IMR-90 (cell line): ENCODE measurements around the gene VIPR1. TPM values are rescaled to one million over a fixed set of nuclear protein-coding genes. Genes with fewer than 3 reads are reported as not detected.

ENCODE experiments used
- ATAC-seq: fragments of 200-7000 bp; cut with Tn5 transposase; 2 replicates; pipeline ENCODE4 v1.9.1; 2020; ENCODE audit warnings: low read depth, mild to moderate bottlenecking, moderate library complexity
- BruUV-seq: library from RNA; stranded (reverse); fragments of 400-500 nt; replicated peaks from 2 replicates; lab custom pipeline; 2021; lab: Mats Ljungman, UMichigan
- CTCF ChIA-PET: fragments of 300-600 bp; formaldehyde crosslinking; extraction: SDS; loops from one replicate; lab custom pipeline; 2021; ENCODE audit warnings: antibody characterized with exemption; lab: Yijun Ruan, JAX
- POLR2A ChIA-PET: fragments of 300-600 bp; sonication (Branson Sonifier 250); formaldehyde crosslinking; loops from one replicate; lab custom pipeline; 2022; ENCODE audit warnings: antibody characterized with exemption; ENCODE audit not compliant: unreplicated experiment; lab: Charles Lee
- DNase-seq: peaks from one replicate; pipeline ENCODE4 v3.0.0; 2013
- H2AFZ ChIP-seq: replicated peaks from 2 replicates; pipeline ENCODE3; 2013; ENCODE audit warnings: low read length, mild to moderate bottlenecking; ENCODE audit not compliant: poor library complexity
- H2AK5ac ChIP-seq: 2 replicates; pipeline ENCODE4 v1.6.1; 2013; ENCODE audit warnings: low read depth, low read length, inconsistent platforms
- H2AK9ac ChIP-seq: replicated peaks from 2 replicates; pipeline ENCODE3; 2013; ENCODE audit warnings: mild to moderate bottlenecking, low read depth, low read length, moderate library complexity; ENCODE audit not compliant: poor library complexity
- H2BK120ac ChIP-seq: 2 replicates; pipeline ENCODE4 v1.6.1; 2013; ENCODE audit warnings: low read depth, low read length, inconsistent platforms
- H2BK15ac ChIP-seq: 3 replicates; pipeline ENCODE4 v1.6.1; 2013; ENCODE audit warnings: low read depth, low read length, inconsistent platforms
- H2BK20ac ChIP-seq: 2 replicates; pipeline ENCODE4 v1.6.1; 2013; ENCODE audit warnings: low read depth, mild to moderate bottlenecking, inconsistent platforms, low read length, moderate library complexity
- H2BK5ac ChIP-seq: 2 replicates; pipeline ENCODE4 v1.6.1; 2013; ENCODE audit warnings: mild to moderate bottlenecking, low read depth, low read length, inconsistent platforms; ENCODE audit not compliant: poor library complexity, severe bottlenecking
- H3K14ac ChIP-seq: replicated peaks from 2 replicates; pipeline ENCODE4 v1.6.1; 2013; ENCODE audit warnings: low read depth, low read length, inconsistent platforms
- H3K18ac ChIP-seq: 2 replicates; pipeline ENCODE4 v1.6.1; 2013; ENCODE audit warnings: low read depth, low read length, control low read depth
- H3K23ac ChIP-seq: 2 replicates; pipeline ENCODE4 v1.6.1; 2013; ENCODE audit warnings: low read depth, low read length, inconsistent platforms
- H3K27ac ChIP-seq: 2 replicates; pipeline ENCODE4 v1.5.1; 2013; ENCODE audit warnings: mild to moderate bottlenecking, control low read depth, low read length; ENCODE audit not compliant: insufficient read depth
- H3K27me3 ChIP-seq: 2 replicates; pipeline ENCODE4 v1.6.1; 2013; ENCODE audit warnings: low read length; ENCODE audit not compliant: control insufficient read depth, insufficient read depth
- H3K36me3 ChIP-seq: 2 replicates; pipeline ENCODE4 v1.6.1; 2013; ENCODE audit warnings: low read length, mixed read lengths; ENCODE audit not compliant: control insufficient read depth, insufficient read depth
- H3K4ac ChIP-seq: 2 replicates; pipeline ENCODE4 v1.6.1; 2013; ENCODE audit warnings: low read depth, low read length, inconsistent platforms
- H3K4me1 ChIP-seq: 2 replicates; pipeline ENCODE4 v1.6.1; 2013; ENCODE audit warnings: low read length, mixed read lengths; ENCODE audit not compliant: control insufficient read depth, insufficient read depth
- H3K4me2 ChIP-seq: 2 replicates; pipeline ENCODE4 v1.6.1; 2013; ENCODE audit warnings: low read depth, mild to moderate bottlenecking, control low read depth, low read length, moderate library complexity
- H3K4me3 ChIP-seq: 2 replicates; pipeline ENCODE4 v1.5.1; 2013; ENCODE audit warnings: low read depth, mild to moderate bottlenecking, control low read depth, low read length, moderate library complexity; ENCODE audit not compliant: insufficient read depth
- H3K56ac ChIP-seq: 2 replicates; pipeline ENCODE4 v1.6.1; 2013; ENCODE audit warnings: low read length, inconsistent platforms; ENCODE audit not compliant: insufficient read depth; ENCODE audit errors: extremely low read depth
- H3K79me1 ChIP-seq, 2 experiments: 2 replicates each; pipeline ENCODE4 v1.6.1; 2013; ENCODE audit warnings: low read length in 2 of 2, inconsistent platforms in 1 of 2, low read depth in 1 of 2
- H3K9ac ChIP-seq: 2 replicates; pipeline ENCODE4 v1.6.1; 2013; ENCODE audit warnings: low read depth, low read length, control low read depth
- H3K9me1 ChIP-seq: 2 replicates; pipeline ENCODE4 v1.6.1; 2013; ENCODE audit warnings: low read length, inconsistent platforms; ENCODE audit not compliant: insufficient read depth
- H3K9me3 ChIP-seq: 2 replicates; pipeline ENCODE4 v1.6.1; 2013; ENCODE audit warnings: low read length; ENCODE audit not compliant: control insufficient read depth, insufficient read depth
- H4K20me1 ChIP-seq: 2 replicates; pipeline ENCODE4 v1.6.1; 2013; ENCODE audit warnings: low read length, inconsistent platforms; ENCODE audit not compliant: insufficient read depth
- H4K5ac ChIP-seq: 2 replicates; pipeline ENCODE4 v1.6.1; 2013; ENCODE audit warnings: mild to moderate bottlenecking, low read depth, low read length, control low read depth
- H4K8ac ChIP-seq, 2 experiments: 2 replicates each; pipeline ENCODE4 v1.6.1; 2013; ENCODE audit warnings: low read depth in 2 of 2, low read length in 2 of 2, control low read depth in 1 of 2, inconsistent platforms in 1 of 2
- H4K91ac ChIP-seq: 2 replicates; pipeline ENCODE4 v1.6.1; 2013; ENCODE audit warnings: low read depth, low read length, inconsistent platforms; ENCODE audit not compliant: insufficient read depth
- BHLHE40 ChIP-seq: fragments of 150-350 bp; IDR thresholded peaks from 2 replicates; pipeline ENCODE4 v1.6.1; 2016; ENCODE audit warnings: mild to moderate bottlenecking, low read depth, low read length
- CEBPB ChIP-seq: IDR thresholded peaks from 2 replicates; pipeline ENCODE4 v1.6.1; 2012; ENCODE audit warnings: low read depth, low read length, improper control_type of control experiment
- MAFK ChIP-seq: IDR thresholded peaks from 2 replicates; pipeline ENCODE4 v1.6.1; 2012; ENCODE audit warnings: low read depth, low read length, improper control_type of control experiment
- MXI1 ChIP-seq: IDR thresholded peaks from 2 replicates; pipeline ENCODE4 v1.6.1; 2012; ENCODE audit warnings: low read depth, mild to moderate bottlenecking, low read length, moderate library complexity, borderline replicate concordance
- POLR2A ChIP-seq: IDR thresholded peaks from 2 replicates; pipeline ENCODE4 v1.6.1; 2012; ENCODE audit warnings: mild to moderate bottlenecking, low read depth, low read length
- RAD21 ChIP-seq: IDR thresholded peaks from 2 replicates; pipeline ENCODE4 v1.6.1; 2012; ENCODE audit warnings: low read length, improper control_type of control experiment
- USF2 ChIP-seq: fragments of 150-350 bp; IDR thresholded peaks from 2 replicates; pipeline ENCODE4 v1.6.1; 2017; ENCODE audit warnings: mild to moderate bottlenecking, antibody characterized with exemption, low read length, low read depth
- WGBS, 2 experiments: methylation state at CpG; one replicate each; pipeline versions ENCODE4 v1.1.5 to v1.1.7; 2013; ENCODE audit warnings: missing lambda C conversion rate in 2 of 2; ENCODE audit not compliant: insufficient read length in 1 of 2; ENCODE audit errors: extremely low coverage in 2 of 2; 5-methylcytosine and 5-hydroxymethylcytosine counted together
- dilution Hi-C: fragments of 300-500 bp; cut with HindIII; formaldehyde crosslinking; loops from one replicate; pipeline ENCODE4 v1.14.3; 2018; ENCODE audit warnings: low sequenced_read_pairs; ENCODE audit not compliant: unreplicated experiment
- in situ Hi-C: fragments of 300-500 bp; cut with MboI; formaldehyde crosslinking; loops from 3 replicates; pipeline ENCODE4 v1.14.3; 2019; ENCODE audit warnings: low sequenced_read_pairs, inconsistent platforms, mixed read lengths
- intact Hi-C: fragments of 100-400 bp; cut with micrococcal nuclease; formaldehyde crosslinking; loops from 2 replicates; pipeline ENCODE4 v1.10.0; 2022
- polyA plus RNA-seq, 3 experiments: library from polyadenylated mRNA; depleted of rRNA; stranded (reverse); fragments of >200 nt; gene quantifications; 2 replicates each; pipeline ENCODE4 v1.2.3, GENCODE V29; 2012; ENCODE audit warnings: low replicate concordance in 1 of 3
- total RNA-seq: library from RNA; depleted of rRNA; stranded (reverse); fragments of >200 nt; gene quantifications from 2 replicates; pipeline ENCODE4 v1.2.3, GENCODE V29; 2012

Gene VIPR1
- total and polyA plus RNA-seq, 2 of the 4 experiments (the other 2 are of a cell fraction): not detected

- no peak overlapping the region for H3K4me2 ChIP-seq
- H3K23ac ChIP-seq: no peak overlapping the region
- H4K8ac ChIP-seq: no peak overlapping the region
- H2BK15ac ChIP-seq: no peak overlapping the region
- intact Hi-C loops (no loop called here), dilution Hi-C loops (no loop called here), in situ Hi-C loops (no loop called here)
- H3K9me3 ChIP-seq: no peaks in the 10 kb centered on the region
- no peaks in the 10 kb centered on the region for H3K36me3 ChIP-seq
- H2AFZ ChIP-seq: no peak overlapping the region
- no peak overlapping the region for H3K14ac ChIP-seq
- H3K79me1 ChIP-seq: no peaks in the 10 kb centered on the region
- no peak overlapping the region for H2BK5ac ChIP-seq
- H3K9ac ChIP-seq: no peak overlapping the region
- H2BK120ac ChIP-seq: no peak overlapping the region
- ATAC-seq (no peak), DNase-seq (no peak)
- H2AK5ac ChIP-seq: no peak overlapping the region
- TF ChIP-seq POLR2A (no peak), BHLHE40 (no peak), CEBPB (no peak), RAD21 (no peak), MAFK (no peak), USF2 (no peak), MXI1 (no peak)
- peaks cover 2% of the 10 kb centered on the region; the same call in 1 of the 2 replicates for H3K27me3 ChIP-seq
- H3K56ac ChIP-seq: no peak overlapping the region
- no peak overlapping the region for H4K91ac ChIP-seq
- BruUV-seq: no TSS peak
- H2AK9ac ChIP-seq: no peak overlapping the region
- ChIA-PET CTCF (no interaction called here), POLR2A (no interaction called here)
- H2BK20ac ChIP-seq: no peak overlapping the region
- no peak overlapping the region for H3K18ac ChIP-seq
- H3K4me3 ChIP-seq: no peak overlapping the region
- 20% methylated on average over 1 of the region's 5 CpGs; no CpG with 5 or more reads in 1 of the 2 experiments for WGBS, 2 experiments
- H3K27ac ChIP-seq: no peak overlapping the region
- H4K5ac ChIP-seq: no peak overlapping the region
- no peaks in the 10 kb centered on the region for H4K20me1 ChIP-seq
- no peaks in the 10 kb centered on the region for H3K4me1 ChIP-seq
- H3K4ac ChIP-seq: no peak overlapping the region
- no peaks in the 10 kb centered on the region for H3K9me1 ChIP-seq
These were observed 12.2 kb upstream of the VIPR1 start for GRCh38 chr3:42490243-42490642.
